ENCODE measurements around the gene SRY.
"Not testable (repeated sequence)": the region's sequence is repeated elsewhere in the genome, so short reads cannot be mapped to it uniquely, and the experiment has no call there.

GRCh38 chrY:2817146-2817896 is 29.8 kb upstream of the SRY start:
- TF ChIP-seq CTCF, POLR2A (IDR thresholded peaks at IDR 0.05): not testable (repeated sequence)
